B cell (primary cell): ENCODE data around the gene ZDHHC14. TPM values are rescaled to one million over a fixed set of nuclear protein-coding genes. Genes with fewer than 3 reads are reported as not detected.
"Not testable (repeated sequence)": the region's sequence is repeated elsewhere in the genome, so short reads cannot be mapped to it uniquely, and the experiment has no call there.

ENCODE experiments used
- ATAC-seq: fragments of 200-7000 bp; cut with Tn5 transposase; one replicate; pipeline ENCODE4 v1.10.0; 2021; ENCODE audit warnings: low read depth, mild to moderate bottlenecking, moderate number of reproducible peaks, moderate library complexity
- CTCF ChIA-PET: fragments of 350-600 bp; sonication (Branson Sonifier 250); formaldehyde crosslinking; loops from one replicate; lab custom pipeline; 2021; ENCODE audit warnings: antibody characterized with exemption, inconsistent platforms; lab: Charles Lee
- POLR2A ChIA-PET: fragments of 350-600 bp; sonication (Branson Sonifier 250); formaldehyde crosslinking; loops from one replicate; lab custom pipeline; 2021; ENCODE audit warnings: antibody characterized with exemption; lab: Charles Lee
- DNase-seq: peaks from one replicate; pipeline ENCODE4 v3.0.0; 2013
- H2AFZ ChIP-seq: 2 replicates; pipeline ENCODE4 v1.6.1; 2012; ENCODE audit warnings: mild to moderate bottlenecking, low read depth, low read length; ENCODE audit not compliant: insufficient read depth, poor library complexity, severe bottlenecking
- H3K27ac ChIP-seq, 2 donors: 1 replicate in 1 of 2; 2 replicates in 1 of 2; pipeline ENCODE4 v1.5.1; 2012 to 2013; ENCODE audit warnings: low read length in 2 of 2, mild to moderate bottlenecking in 2 of 2, moderate library complexity in 1 of 2
- H3K27me3 ChIP-seq, 4 experiments: fragments of 200-600 bp in 1 of 4; sonication (generic) in 1 of 4; replicated peaks in 1 of 4; 1 replicate in 2 of 4; 2 replicates in 2 of 4; pipeline versions ENCODE4 v1.6.1 to v1.7.0; 2013 to 2016; ENCODE audit warnings: low read length in 3 of 4, mild to moderate bottlenecking in 2 of 4, mixed read lengths in 1 of 4, moderate library complexity in 1 of 4; ENCODE audit not compliant: insufficient read depth in 4 of 4, control insufficient read depth in 3 of 4; ENCODE audit errors: control extremely low read depth in 1 of 4
- H3K36me3 ChIP-seq, 2 experiments: replicated peaks in 1 of 2; 1 replicate in 1 of 2; 2 replicates in 1 of 2; pipeline versions ENCODE4 v1.6.1 to v1.7.1; 2013; ENCODE audit warnings: low read length in 1 of 2; ENCODE audit not compliant: insufficient read depth in 2 of 2, control insufficient read depth in 1 of 2; ENCODE audit errors: control extremely low read depth in 1 of 2, extremely low read depth in 1 of 2
- H3K4me1 ChIP-seq, 2 donors: fragments of 200-600 bp in 1 of 2; sonication (generic) in 1 of 2; 1 replicate in 1 of 2; 2 replicates in 1 of 2; pipeline versions ENCODE4 v1.5.1 to v1.6.1; 2013 to 2017; ENCODE audit warnings: low read length in 2 of 2; ENCODE audit not compliant: control insufficient read depth in 2 of 2, insufficient read depth in 2 of 2
- H3K4me2 ChIP-seq: replicated peaks from 2 replicates; pipeline ENCODE3; 2012; ENCODE audit warnings: mild to moderate bottlenecking, low read depth, low read length; ENCODE audit not compliant: poor library complexity, severe bottlenecking
- H3K4me3 ChIP-seq, 5 experiments: fragments of 200-600 bp in 1 of 5; sonication (generic) in 1 of 5; 1 replicate in 3 of 5; 2 replicates in 2 of 5; pipeline versions ENCODE4 v1.5.1 to v1.7.0; 2011 to 2016; ENCODE audit warnings: low read length in 4 of 5, mild to moderate bottlenecking in 4 of 5, low read depth in 2 of 5, control low read depth in 1 of 5, moderate library complexity in 1 of 5; ENCODE audit not compliant: insufficient read depth in 1 of 5; ENCODE audit errors: control extremely low read depth in 1 of 5, extremely low read depth in 1 of 5
- H3K79me2 ChIP-seq: fragments of 200-600 bp; sonication (generic); one replicate; pipeline ENCODE4 v1.6.0; 2016; ENCODE audit warnings: low read length; ENCODE audit not compliant: control insufficient read depth, insufficient read depth
- H3K9ac ChIP-seq: fragments of 200-600 bp; sonication (generic); 2 replicates; pipeline ENCODE4 v1.6.1; 2017; ENCODE audit warnings: mild to moderate bottlenecking, low read length, moderate library complexity
- H3K9me3 ChIP-seq, 3 donors: one replicate each; pipeline versions ENCODE4 v1.6.1 to v1.7.1; 2013; ENCODE audit warnings: low read length in 2 of 3; ENCODE audit not compliant: control insufficient read depth in 2 of 3, insufficient read depth in 1 of 3; ENCODE audit errors: control extremely low read depth in 1 of 3
- H4K20me1 ChIP-seq: 2 replicates; pipeline ENCODE4 v1.6.0; 2012; ENCODE audit warnings: mild to moderate bottlenecking, low read length; ENCODE audit not compliant: insufficient read depth, control insufficient read depth, poor library complexity, severe bottlenecking
- H3K27ac Mint-ChIP-seq: one replicate; pipeline ENCODE4 v1.8.0; 2021; ENCODE audit warnings: mixed read lengths
- H3K27me3 Mint-ChIP-seq: one replicate; pipeline ENCODE4 v1.8.0; 2021; ENCODE audit warnings: mixed read lengths
- H3K4me1 Mint-ChIP-seq: one replicate; pipeline ENCODE4 v1.8.0; 2021; ENCODE audit warnings: mixed read lengths
- H3K4me3 Mint-ChIP-seq: one replicate; pipeline ENCODE4 v1.8.0; 2021; ENCODE audit warnings: mixed read lengths
- H3K9me3 Mint-ChIP-seq: one replicate; pipeline ENCODE4 v1.8.0; 2022; ENCODE audit warnings: mixed read lengths; ENCODE audit not compliant: insufficient read depth
- EZH2 ChIP-seq: IDR thresholded peaks from 2 replicates; pipeline ENCODE4 v1.6.1; 2012; ENCODE audit warnings: borderline replicate concordance, low read depth, mild to moderate bottlenecking, moderate library complexity, low read length; ENCODE audit not compliant: insufficient read depth, poor library complexity, severe bottlenecking
- WGBS: methylation state at CpG from one replicate; pipeline ENCODE4 v1.1.5; 2013; ENCODE audit warnings: missing lambda C conversion rate; ENCODE audit not compliant: insufficient coverage; 5-methylcytosine and 5-hydroxymethylcytosine counted together
- intact Hi-C: fragments of 100-400 bp; cut with micrococcal nuclease; formaldehyde crosslinking; loops from one replicate; pipeline ENCODE4 v1.10.0; 2022
- polyA plus RNA-seq: library from polyadenylated mRNA; depleted of rRNA; stranded (reverse); fragments of >200 nt; gene quantifications from 2 replicates; pipeline ENCODE4 v1.2.3, GENCODE V29; 2012
- total RNA-seq, 2 donors: library from RNA; stranded (reverse); fragments of 120-200 nt in 1 of 2; gene quantifications; 1 replicate in 1 of 2; 2 replicates in 1 of 2; pipeline versions ENCODE4 v1.2.3 to v1.2.4, GENCODE V29; 2013 to 2022
- TF ChIP-seq, protein P1 (sequence below): fragments of 200-600 bp; IDR thresholded peaks from one replicate; pipeline ENCODE4 v1.8.0; 2022; ENCODE audit warnings: antibody characterized with exemption, mild to moderate bottlenecking

The ZDHHC14 gene
- total and polyA plus RNA-seq, 2 donors (not counting 1 experiment from before 2014, with no cell fraction given) = 8.8 to 50.4 TPM

DNA sequence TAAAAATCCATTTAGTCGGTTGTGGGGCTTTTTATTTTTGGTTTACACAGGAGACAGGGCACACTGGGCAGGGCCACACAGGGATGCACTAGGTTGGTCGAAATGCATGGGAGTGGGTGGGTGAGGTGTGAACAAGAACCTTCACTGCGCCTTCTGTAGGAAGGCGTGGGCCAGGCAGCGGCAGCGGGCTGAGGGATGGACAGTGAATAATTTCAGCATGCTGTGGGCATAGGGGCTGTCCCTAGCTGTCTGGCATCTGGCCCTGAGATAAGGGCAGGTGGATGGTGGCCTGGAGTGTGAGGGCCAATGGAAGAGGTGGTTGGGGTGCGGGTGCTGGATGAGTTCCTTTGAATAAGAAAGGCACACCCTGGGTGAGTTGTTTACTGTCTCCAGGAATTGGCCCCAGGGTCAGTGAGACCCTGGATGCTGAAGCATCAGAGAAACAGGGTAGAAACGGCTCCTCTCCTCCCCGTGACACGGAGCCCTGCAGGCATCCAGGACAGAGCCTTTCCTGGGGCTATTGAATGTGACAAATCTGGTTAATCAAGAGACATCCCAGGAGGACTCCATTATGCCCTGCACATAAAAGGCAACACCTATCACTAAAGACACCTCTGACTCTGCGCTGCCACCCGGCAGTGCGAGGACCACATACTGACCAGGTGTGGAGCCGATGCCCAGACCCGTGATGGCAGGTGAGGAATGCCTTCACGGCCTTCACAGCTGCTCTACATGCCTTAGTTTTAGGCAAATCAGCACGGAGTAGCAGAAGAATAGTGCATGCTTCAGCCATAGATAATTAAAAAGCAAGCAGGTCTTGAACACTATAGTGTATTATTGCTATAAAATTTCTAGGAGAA is 319.0 kb downstream of the ZDHHC14 start:
- intact Hi-C loops = no loop called here
- peaks cover 0 to 3% (median 0%) of the 10 kb centered on the region in 3 donors for H3K9me3 ChIP-seq
- H4K20me1 ChIP-seq = no peaks in the 10 kb centered on the region
- no peak overlapping the region for H3K4me2 ChIP-seq
- H3K27me3 ChIP-seq = no peaks in the 10 kb centered on the region
- H3K4me3 ChIP-seq = no peak overlapping the region
- Mint-ChIP-seq H3K9me3 (peaks cover 2% of the 10 kb centered on the region), H3K27me3 (peaks cover 15% of the 10 kb centered on the region), H3K4me1 (no peaks in the 10 kb centered on the region), H3K4me3 (no peak overlapping the region), H3K27ac (no peak overlapping the region)
- H2AFZ ChIP-seq = no peak overlapping the region
- no peaks in the 10 kb centered on the region for H3K36me3 ChIP-seq
- POLR2A ChIA-PET = no interaction called here
- CTCF ChIA-PET = no interaction called here
- no peak overlapping the region for H3K27ac ChIP-seq
- H3K4me1 ChIP-seq = no peaks in the 10 kb centered on the region
- no peak overlapping the region for H3K9ac ChIP-seq
- DNase-seq = no peak
- 84% methylated on average over 15 of the region's 17 CpGs for WGBS
- ATAC-seq = no peak
- TF ChIP-seq EZH2 = no peak
- TF ChIP-seq, protein P1, sequence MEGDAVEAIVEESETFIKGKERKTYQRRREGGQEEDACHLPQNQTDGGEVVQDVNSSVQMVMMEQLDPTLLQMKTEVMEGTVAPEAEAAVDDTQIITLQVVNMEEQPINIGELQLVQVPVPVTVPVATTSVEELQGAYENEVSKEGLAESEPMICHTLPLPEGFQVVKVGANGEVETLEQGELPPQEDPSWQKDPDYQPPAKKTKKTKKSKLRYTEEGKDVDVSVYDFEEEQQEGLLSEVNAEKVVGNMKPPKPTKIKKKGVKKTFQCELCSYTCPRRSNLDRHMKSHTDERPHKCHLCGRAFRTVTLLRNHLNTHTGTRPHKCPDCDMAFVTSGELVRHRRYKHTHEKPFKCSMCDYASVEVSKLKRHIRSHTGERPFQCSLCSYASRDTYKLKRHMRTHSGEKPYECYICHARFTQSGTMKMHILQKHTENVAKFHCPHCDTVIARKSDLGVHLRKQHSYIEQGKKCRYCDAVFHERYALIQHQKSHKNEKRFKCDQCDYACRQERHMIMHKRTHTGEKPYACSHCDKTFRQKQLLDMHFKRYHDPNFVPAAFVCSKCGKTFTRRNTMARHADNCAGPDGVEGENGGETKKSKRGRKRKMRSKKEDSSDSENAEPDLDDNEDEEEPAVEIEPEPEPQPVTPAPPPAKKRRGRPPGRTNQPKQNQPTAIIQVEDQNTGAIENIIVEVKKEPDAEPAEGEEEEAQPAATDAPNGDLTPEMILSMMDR = no peak
- H3K79me2 ChIP-seq = no peaks in the 10 kb centered on the region

DNA sequence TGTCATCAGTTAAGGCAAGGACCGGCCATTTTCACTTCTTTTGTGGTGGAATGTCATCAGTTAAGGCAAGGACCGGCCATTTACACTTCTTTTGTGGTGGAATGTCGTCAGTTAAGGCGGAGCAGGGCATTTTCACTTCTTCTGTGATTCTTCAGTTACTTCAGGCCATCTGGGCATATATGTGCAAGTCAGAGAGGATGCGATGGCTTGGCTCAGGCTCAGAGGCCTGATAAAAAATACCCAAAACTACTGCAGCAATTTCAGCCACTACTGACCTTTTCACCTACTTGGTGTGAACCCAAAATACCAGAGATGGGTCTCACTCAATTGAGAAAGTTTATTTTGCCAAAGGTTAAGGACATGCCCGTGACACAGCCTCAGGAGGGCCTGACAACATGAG is 325.4 kb downstream of the ZDHHC14 start:
- H3K9me3 Mint-ChIP-seq, H3K27ac Mint-ChIP-seq, H3K27ac ChIP-seq, ATAC-seq, H3K4me1 Mint-ChIP-seq, H3K27me3 Mint-ChIP-seq, intact Hi-C loops, DNase-seq, H3K36me3 ChIP-seq, H4K20me1 ChIP-seq, H3K79me2 ChIP-seq, H3K9ac ChIP-seq, H2AFZ ChIP-seq, H3K4me3 Mint-ChIP-seq, H3K9me3 ChIP-seq, H3K4me2 ChIP-seq, POLR2A ChIA-PET, CTCF ChIA-PET, H3K27me3 ChIP-seq, H3K4me3 ChIP-seq, H3K4me1 ChIP-seq: not testable (repeated sequence)
- 83% methylated on average over 5 of the region's 6 CpGs for WGBS
